IMR-90 (cell line): ENCODE results near the gene TSR1. TPM values are rescaled to one million over a fixed set of nuclear protein-coding genes. Genes with fewer than 3 reads are reported as not detected.

Experiments
- ATAC-seq: fragments of 200-7000 bp; cut with Tn5 transposase; 2 replicates; pipeline ENCODE4 v1.9.1; 2020; ENCODE audit warnings: low read depth, mild to moderate bottlenecking, moderate library complexity
- BruUV-seq: library from RNA; stranded (reverse); fragments of 400-500 nt; replicated peaks from 2 replicates; lab custom pipeline; 2021; lab: Mats Ljungman, UMichigan
- CTCF ChIA-PET: fragments of 300-600 bp; formaldehyde crosslinking; extraction: SDS; loops from one replicate; lab custom pipeline; 2021; ENCODE audit warnings: antibody characterized with exemption; lab: Yijun Ruan, JAX
- POLR2A ChIA-PET: fragments of 300-600 bp; sonication (Branson Sonifier 250); formaldehyde crosslinking; loops from one replicate; lab custom pipeline; 2022; ENCODE audit warnings: antibody characterized with exemption; ENCODE audit not compliant: unreplicated experiment; lab: Charles Lee
- DNase-seq: peaks from one replicate; pipeline ENCODE4 v3.0.0; 2013
- H2AFZ ChIP-seq: replicated peaks from 2 replicates; pipeline ENCODE3; 2013; ENCODE audit warnings: low read length, mild to moderate bottlenecking; ENCODE audit not compliant: poor library complexity
- H2AK5ac ChIP-seq: 2 replicates; pipeline ENCODE4 v1.6.1; 2013; ENCODE audit warnings: low read depth, low read length, inconsistent platforms
- H2AK9ac ChIP-seq: replicated peaks from 2 replicates; pipeline ENCODE3; 2013; ENCODE audit warnings: mild to moderate bottlenecking, low read depth, low read length, moderate library complexity; ENCODE audit not compliant: poor library complexity
- H2BK120ac ChIP-seq: 2 replicates; pipeline ENCODE4 v1.6.1; 2013; ENCODE audit warnings: low read depth, low read length, inconsistent platforms
- H2BK15ac ChIP-seq: 3 replicates; pipeline ENCODE4 v1.6.1; 2013; ENCODE audit warnings: low read depth, low read length, inconsistent platforms
- H2BK20ac ChIP-seq: 2 replicates; pipeline ENCODE4 v1.6.1; 2013; ENCODE audit warnings: low read depth, mild to moderate bottlenecking, inconsistent platforms, low read length, moderate library complexity
- H2BK5ac ChIP-seq: 2 replicates; pipeline ENCODE4 v1.6.1; 2013; ENCODE audit warnings: mild to moderate bottlenecking, low read depth, low read length, inconsistent platforms; ENCODE audit not compliant: poor library complexity, severe bottlenecking
- H3K14ac ChIP-seq: replicated peaks from 2 replicates; pipeline ENCODE4 v1.6.1; 2013; ENCODE audit warnings: low read depth, low read length, inconsistent platforms
- H3K18ac ChIP-seq: 2 replicates; pipeline ENCODE4 v1.6.1; 2013; ENCODE audit warnings: low read depth, low read length, control low read depth
- H3K23ac ChIP-seq: 2 replicates; pipeline ENCODE4 v1.6.1; 2013; ENCODE audit warnings: low read depth, low read length, inconsistent platforms
- H3K27ac ChIP-seq: 2 replicates; pipeline ENCODE4 v1.5.1; 2013; ENCODE audit warnings: mild to moderate bottlenecking, control low read depth, low read length; ENCODE audit not compliant: insufficient read depth
- H3K27me3 ChIP-seq: 2 replicates; pipeline ENCODE4 v1.6.1; 2013; ENCODE audit warnings: low read length; ENCODE audit not compliant: control insufficient read depth, insufficient read depth
- H3K36me3 ChIP-seq: 2 replicates; pipeline ENCODE4 v1.6.1; 2013; ENCODE audit warnings: low read length, mixed read lengths; ENCODE audit not compliant: control insufficient read depth, insufficient read depth
- H3K4ac ChIP-seq: 2 replicates; pipeline ENCODE4 v1.6.1; 2013; ENCODE audit warnings: low read depth, low read length, inconsistent platforms
- H3K4me1 ChIP-seq: 2 replicates; pipeline ENCODE4 v1.6.1; 2013; ENCODE audit warnings: low read length, mixed read lengths; ENCODE audit not compliant: control insufficient read depth, insufficient read depth
- H3K4me2 ChIP-seq: 2 replicates; pipeline ENCODE4 v1.6.1; 2013; ENCODE audit warnings: low read depth, mild to moderate bottlenecking, control low read depth, low read length, moderate library complexity
- H3K4me3 ChIP-seq: 2 replicates; pipeline ENCODE4 v1.5.1; 2013; ENCODE audit warnings: low read depth, mild to moderate bottlenecking, control low read depth, low read length, moderate library complexity; ENCODE audit not compliant: insufficient read depth
- H3K56ac ChIP-seq: 2 replicates; pipeline ENCODE4 v1.6.1; 2013; ENCODE audit warnings: low read length, inconsistent platforms; ENCODE audit not compliant: insufficient read depth; ENCODE audit errors: extremely low read depth
- H3K79me1 ChIP-seq, 2 experiments: 2 replicates each; pipeline ENCODE4 v1.6.1; 2013; ENCODE audit warnings: low read length in 2 of 2, inconsistent platforms in 1 of 2, low read depth in 1 of 2
- H3K9ac ChIP-seq: 2 replicates; pipeline ENCODE4 v1.6.1; 2013; ENCODE audit warnings: low read depth, low read length, control low read depth
- H3K9me1 ChIP-seq: 2 replicates; pipeline ENCODE4 v1.6.1; 2013; ENCODE audit warnings: low read length, inconsistent platforms; ENCODE audit not compliant: insufficient read depth
- H3K9me3 ChIP-seq: 2 replicates; pipeline ENCODE4 v1.6.1; 2013; ENCODE audit warnings: low read length; ENCODE audit not compliant: control insufficient read depth, insufficient read depth
- H4K20me1 ChIP-seq: 2 replicates; pipeline ENCODE4 v1.6.1; 2013; ENCODE audit warnings: low read length, inconsistent platforms; ENCODE audit not compliant: insufficient read depth
- H4K5ac ChIP-seq: 2 replicates; pipeline ENCODE4 v1.6.1; 2013; ENCODE audit warnings: mild to moderate bottlenecking, low read depth, low read length, control low read depth
- H4K8ac ChIP-seq, 2 experiments: 2 replicates each; pipeline ENCODE4 v1.6.1; 2013; ENCODE audit warnings: low read depth in 2 of 2, low read length in 2 of 2, control low read depth in 1 of 2, inconsistent platforms in 1 of 2
- H4K91ac ChIP-seq: 2 replicates; pipeline ENCODE4 v1.6.1; 2013; ENCODE audit warnings: low read depth, low read length, inconsistent platforms; ENCODE audit not compliant: insufficient read depth
- BHLHE40 ChIP-seq: fragments of 150-350 bp; IDR thresholded peaks from 2 replicates; pipeline ENCODE4 v1.6.1; 2016; ENCODE audit warnings: mild to moderate bottlenecking, low read depth, low read length
- FOS ChIP-seq: fragments of 150-350 bp; IDR thresholded peaks from 2 replicates; pipeline ENCODE4 v1.6.1; 2016; ENCODE audit warnings: low read depth, low read length
- MAFK ChIP-seq: IDR thresholded peaks from 2 replicates; pipeline ENCODE4 v1.6.1; 2012; ENCODE audit warnings: low read depth, low read length, improper control_type of control experiment
- MAZ ChIP-seq: IDR thresholded peaks from 2 replicates; pipeline ENCODE4 v1.6.1; 2012; ENCODE audit warnings: low read depth, mild to moderate bottlenecking, low read length, improper control_type of control experiment, moderate library complexity, borderline replicate concordance
- MXI1 ChIP-seq: IDR thresholded peaks from 2 replicates; pipeline ENCODE4 v1.6.1; 2012; ENCODE audit warnings: low read depth, mild to moderate bottlenecking, low read length, moderate library complexity, borderline replicate concordance
- NFE2L2 ChIP-seq: fragments of 150-350 bp; IDR thresholded peaks from 2 replicates; pipeline ENCODE4 v1.6.1; 2016; ENCODE audit warnings: low read depth, mild to moderate bottlenecking, low read length
- POLR2A ChIP-seq: IDR thresholded peaks from 2 replicates; pipeline ENCODE4 v1.6.1; 2012; ENCODE audit warnings: mild to moderate bottlenecking, low read depth, low read length
- RAD21 ChIP-seq: IDR thresholded peaks from 2 replicates; pipeline ENCODE4 v1.6.1; 2012; ENCODE audit warnings: low read length, improper control_type of control experiment
- RFX5 ChIP-seq: IDR thresholded peaks from 2 replicates; pipeline ENCODE4 v1.8.0; 2012; ENCODE audit warnings: low read depth, mild to moderate bottlenecking, low read length, moderate library complexity
- SMC3 ChIP-seq: fragments of 150-350 bp; IDR thresholded peaks from 2 replicates; pipeline ENCODE4 v1.6.1; 2016; ENCODE audit warnings: low read depth, mild to moderate bottlenecking, antibody characterized with exemption, low read length, moderate library complexity
- WGBS, 2 experiments: methylation state at CpG; one replicate each; pipeline versions ENCODE4 v1.1.5 to v1.1.7; 2013; ENCODE audit warnings: missing lambda C conversion rate in 2 of 2; ENCODE audit not compliant: insufficient read length in 1 of 2; ENCODE audit errors: extremely low coverage in 2 of 2; 5-methylcytosine and 5-hydroxymethylcytosine counted together
- dilution Hi-C: fragments of 300-500 bp; cut with HindIII; formaldehyde crosslinking; loops from one replicate; pipeline ENCODE4 v1.14.3; 2018; ENCODE audit warnings: low sequenced_read_pairs; ENCODE audit not compliant: unreplicated experiment
- in situ Hi-C: fragments of 300-500 bp; cut with MboI; formaldehyde crosslinking; loops from 3 replicates; pipeline ENCODE4 v1.14.3; 2019; ENCODE audit warnings: low sequenced_read_pairs, inconsistent platforms, mixed read lengths
- intact Hi-C: fragments of 100-400 bp; cut with micrococcal nuclease; formaldehyde crosslinking; loops from 2 replicates; pipeline ENCODE4 v1.10.0; 2022
- polyA plus RNA-seq, 3 experiments: library from polyadenylated mRNA; depleted of rRNA; stranded (reverse); fragments of >200 nt; gene quantifications; 2 replicates each; pipeline ENCODE4 v1.2.3, GENCODE V29; 2012; ENCODE audit warnings: low replicate concordance in 1 of 3
- total RNA-seq: library from RNA; depleted of rRNA; stranded (reverse); fragments of >200 nt; gene quantifications from 2 replicates; pipeline ENCODE4 v1.2.3, GENCODE V29; 2012
- TF ChIP-seq, protein P1 (sequence below): conservative IDR thresholded peaks from 2 replicates; pipeline ENCODE4 v1.5.1; 2012; ENCODE audit warnings: mild to moderate bottlenecking, low read depth, low read length, improper control_type of control experiment
- TF ChIP-seq, protein P2 (sequence below): fragments of 150-350 bp; IDR thresholded peaks from 2 replicates; pipeline ENCODE4 v1.6.1; 2017; ENCODE audit warnings: mild to moderate bottlenecking, antibody characterized with exemption, low read length, low read depth

Gene TSR1
- total and polyA plus RNA-seq, 2 of the 4 experiments (the other 2 are of a cell fraction) = 22.6 to 72.6 TPM

DNA sequence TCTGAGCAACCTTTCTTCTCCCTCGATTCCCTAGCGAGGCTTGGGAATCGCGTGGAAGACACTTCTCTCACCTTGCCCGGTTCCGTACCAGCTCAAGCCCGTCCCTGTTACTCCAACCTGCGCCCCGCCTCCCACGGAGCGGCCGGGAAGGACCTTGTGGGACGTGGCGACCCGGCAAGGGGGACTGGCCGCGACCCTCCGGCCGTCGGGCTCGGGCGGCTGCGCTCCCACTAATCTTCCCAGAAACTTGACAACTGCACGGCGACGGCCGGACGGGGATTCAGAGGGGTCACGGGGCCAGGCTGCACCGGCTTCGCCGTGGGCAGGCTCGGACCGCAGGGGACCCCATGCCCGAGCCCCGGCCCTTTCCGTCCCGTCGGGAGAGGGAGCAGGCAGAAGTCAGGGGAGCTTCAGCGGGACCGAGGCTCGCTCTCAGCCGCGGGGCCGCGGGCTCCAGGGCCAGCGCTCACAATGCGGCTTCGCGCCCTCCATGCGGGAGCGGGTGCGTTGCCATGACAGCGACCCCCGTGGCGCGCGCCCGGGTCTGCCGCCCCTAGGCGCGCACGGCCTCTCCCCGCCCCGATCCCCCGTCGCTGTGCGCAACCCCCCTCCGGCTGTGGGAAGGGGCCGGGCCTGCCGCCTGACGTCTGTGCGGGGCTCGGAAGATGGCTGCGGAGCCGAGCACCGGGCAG, 741 bp upstream of the TSR1 start, which contains the start of gene SGSM2:
TSS of gene SGSM2 (plus strand) at position 650 of the 692 bp plus-strand sequence. CDS start 188 bp downstream, outside the sequence.
- peak; percentile 34 for DNase-seq
- Histone ChIP-seq H3K4me3 (peak within 1 kb of the TSS; percentile 65), H2AK9ac (peak within 1 kb of the TSS; percentile 93)

More for the DNA sequence above, 741 bp upstream of the TSR1 start, which contains the start of gene SGSM2:
- H3K18ac ChIP-seq = peak within 1 kb of the TSS; percentile 30
- dilution Hi-C loops = no loop called here
- H4K8ac ChIP-seq = peak within 1 kb of the TSS; percentile 90 to 98
- peaks cover 39 to 71% of the 10 kb centered on the region in 2 experiments for H3K79me1 ChIP-seq
- peak within 1 kb of the TSS; percentile 72 for H3K27ac ChIP-seq
- H3K9me1 ChIP-seq = peaks cover 9% of the 10 kb centered on the region; the same call in 1 of the 2 replicates
- H3K56ac ChIP-seq = peak within 1 kb of the TSS; percentile 91
- BruUV-seq = no TSS peak
- peak within 1 kb of the TSS; percentile 71 for H2BK5ac ChIP-seq
- CTCF ChIA-PET = interaction anchor here (0.8 to 1.4 kb wide), 3 partner anchors 11 to 284 kb away, joined by 3 to 4 read pairs (median 3); partner anchors contain the start of gene HIC1
- H2AFZ ChIP-seq = peak within 1 kb of the TSS; percentile 98
- POLR2A ChIA-PET = no interaction called here
- peak within 1 kb of the TSS; percentile 98 for H3K23ac ChIP-seq
- H2BK120ac ChIP-seq = peak within 1 kb of the TSS; percentile 38; the same call in 1 of the 2 replicates
- peak within 1 kb of the TSS; percentile 93 for H3K14ac ChIP-seq
- no peaks in the 10 kb centered on the region for H3K27me3 ChIP-seq
- peak within 1 kb of the TSS; percentile 50 for H4K91ac ChIP-seq
- H3K9ac ChIP-seq = peak within 1 kb of the TSS; percentile 76
- WGBS, 2 experiments = 1% methylated on average over 30 of the region's 77 CpGs; no CpG with 5 or more reads in 1 of the 2 experiments
- H3K4me2 ChIP-seq = peak within 1 kb of the TSS; percentile 95
- H4K5ac ChIP-seq = peak within 1 kb of the TSS; percentile 85
- peaks cover 23% of the 10 kb centered on the region for H3K36me3 ChIP-seq
- in situ Hi-C loops = no loop called here
- H2AK5ac ChIP-seq = peak within 1 kb of the TSS; percentile 89
- peak; percentile 78 for ATAC-seq
- intact Hi-C loops = loop anchor here (5.0 kb wide), 1 partner anchor 285 kb away; no protein-coding TSS in a partner anchor
- TF ChIP-seq FOS (no peak), RFX5 (no peak), MAFK (no peak), NFE2L2 (no peak), MAZ (peak; percentile 22; the same call in 1 of the 2 replicates), BHLHE40 (no peak), POLR2A (no peak; the same call in 1 of the 2 replicates), MXI1 (peak; percentile 50; the same call in 1 of the 2 replicates), SMC3 (no peak), RAD21 (no peak)
- TF ChIP-seq, protein P1, sequence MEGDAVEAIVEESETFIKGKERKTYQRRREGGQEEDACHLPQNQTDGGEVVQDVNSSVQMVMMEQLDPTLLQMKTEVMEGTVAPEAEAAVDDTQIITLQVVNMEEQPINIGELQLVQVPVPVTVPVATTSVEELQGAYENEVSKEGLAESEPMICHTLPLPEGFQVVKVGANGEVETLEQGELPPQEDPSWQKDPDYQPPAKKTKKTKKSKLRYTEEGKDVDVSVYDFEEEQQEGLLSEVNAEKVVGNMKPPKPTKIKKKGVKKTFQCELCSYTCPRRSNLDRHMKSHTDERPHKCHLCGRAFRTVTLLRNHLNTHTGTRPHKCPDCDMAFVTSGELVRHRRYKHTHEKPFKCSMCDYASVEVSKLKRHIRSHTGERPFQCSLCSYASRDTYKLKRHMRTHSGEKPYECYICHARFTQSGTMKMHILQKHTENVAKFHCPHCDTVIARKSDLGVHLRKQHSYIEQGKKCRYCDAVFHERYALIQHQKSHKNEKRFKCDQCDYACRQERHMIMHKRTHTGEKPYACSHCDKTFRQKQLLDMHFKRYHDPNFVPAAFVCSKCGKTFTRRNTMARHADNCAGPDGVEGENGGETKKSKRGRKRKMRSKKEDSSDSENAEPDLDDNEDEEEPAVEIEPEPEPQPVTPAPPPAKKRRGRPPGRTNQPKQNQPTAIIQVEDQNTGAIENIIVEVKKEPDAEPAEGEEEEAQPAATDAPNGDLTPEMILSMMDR = no peak
- TF ChIP-seq, protein P2, sequence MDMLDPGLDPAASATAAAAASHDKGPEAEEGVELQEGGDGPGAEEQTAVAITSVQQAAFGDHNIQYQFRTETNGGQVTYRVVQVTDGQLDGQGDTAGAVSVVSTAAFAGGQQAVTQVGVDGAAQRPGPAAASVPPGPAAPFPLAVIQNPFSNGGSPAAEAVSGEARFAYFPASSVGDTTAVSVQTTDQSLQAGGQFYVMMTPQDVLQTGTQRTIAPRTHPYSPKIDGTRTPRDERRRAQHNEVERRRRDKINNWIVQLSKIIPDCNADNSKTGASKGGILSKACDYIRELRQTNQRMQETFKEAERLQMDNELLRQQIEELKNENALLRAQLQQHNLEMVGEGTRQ = no peak
- H3K4me1 ChIP-seq = peaks cover 11% of the 10 kb centered on the region
- no peaks in the 10 kb centered on the region for H3K9me3 ChIP-seq
- H2BK20ac ChIP-seq = no peak within 1 kb of the TSS
- H2BK15ac ChIP-seq = peak within 1 kb of the TSS; percentile 2; the same call in 1 of the 3 replicates
- peaks cover 15% of the 10 kb centered on the region for H4K20me1 ChIP-seq
- peak within 1 kb of the TSS; percentile 80 for H3K4ac ChIP-seq
